Lower leg skin (tissue), 4 donors: ENCODE measurements around the gene SGCG. TPM values are rescaled to one million over a fixed set of nuclear protein-coding genes. Genes with fewer than 3 reads are reported as not detected.
A peak's percentile ranks its signal among the peaks of the same experiment; 100 is the strongest.

Source experiments
- DNase-seq, 2 donors: peaks; one replicate each; pipeline ENCODE4 v3.0.0-alpha.2; 2019; ENCODE audit warnings: low spot score in 2 of 2
- H3K4me3 ChIP-seq: fragments of 200-600 bp; sonication (generic); 2 replicates; pipeline ENCODE4 v1.5.1; 2017; ENCODE audit warnings: mild to moderate bottlenecking, low read depth; ENCODE audit not compliant: poor library complexity, severe bottlenecking
- CTCF ChIP-seq, 3 donors: fragments of 450-650 bp; IDR thresholded peaks; one replicate each; pipeline ENCODE4 v1.5.1; 2016; ENCODE audit warnings: antibody characterized with exemption in 3 of 3, mild to moderate bottlenecking in 3 of 3, moderate library complexity in 2 of 3
- POLR2A ChIP-seq, 2 donors: fragments of 450-650 bp; IDR thresholded peaks; one replicate each; pipeline ENCODE4 v1.6.1; 2016 to 2017; ENCODE audit warnings: antibody characterized with exemption in 2 of 2, mild to moderate bottlenecking in 1 of 2, moderate library complexity in 1 of 2
- WGBS, 2 donors: methylation state at CpG; one replicate each; pipeline ENCODE4 v1.1.5; 2018; 5-methylcytosine and 5-hydroxymethylcytosine counted together
- intact Hi-C: fragments of 100-400 bp; cut with DNase I; formaldehyde crosslinking; loops from one replicate; pipeline ENCODE4 v1.15.0; 2023; ENCODE audit warnings: low total_unique reads
- total RNA-seq, 4 donors: library from RNA; depleted of rRNA; stranded (reverse); fragments of >200 nt; gene quantifications; one replicate each; pipeline ENCODE4 v1.1.0, GENCODE V29; 2016

Gene SGCG
- total RNA-seq, 4 donors from 2014 or later, result 0.72 to 2.3 (median 0.90) TPM

GRCh38 chr13:23159760-23160637, 20.8 kb upstream of the SGCG start:
- intact Hi-C loops, result no loop called here
- peak overlapping the region; percentile 12 for H3K4me3 ChIP-seq
- TF ChIP-seq CTCF (IDR thresholded peaks at IDR 0.05) (no peak), POLR2A (IDR thresholded peaks at IDR 0.05) (no peak)
- 1 to 2% methylated on average over 32 to 48 of the region's 79 CpGs for whole genome bisulfite sequencing, 2 donors
- no peak for DNase-seq

DNA sequence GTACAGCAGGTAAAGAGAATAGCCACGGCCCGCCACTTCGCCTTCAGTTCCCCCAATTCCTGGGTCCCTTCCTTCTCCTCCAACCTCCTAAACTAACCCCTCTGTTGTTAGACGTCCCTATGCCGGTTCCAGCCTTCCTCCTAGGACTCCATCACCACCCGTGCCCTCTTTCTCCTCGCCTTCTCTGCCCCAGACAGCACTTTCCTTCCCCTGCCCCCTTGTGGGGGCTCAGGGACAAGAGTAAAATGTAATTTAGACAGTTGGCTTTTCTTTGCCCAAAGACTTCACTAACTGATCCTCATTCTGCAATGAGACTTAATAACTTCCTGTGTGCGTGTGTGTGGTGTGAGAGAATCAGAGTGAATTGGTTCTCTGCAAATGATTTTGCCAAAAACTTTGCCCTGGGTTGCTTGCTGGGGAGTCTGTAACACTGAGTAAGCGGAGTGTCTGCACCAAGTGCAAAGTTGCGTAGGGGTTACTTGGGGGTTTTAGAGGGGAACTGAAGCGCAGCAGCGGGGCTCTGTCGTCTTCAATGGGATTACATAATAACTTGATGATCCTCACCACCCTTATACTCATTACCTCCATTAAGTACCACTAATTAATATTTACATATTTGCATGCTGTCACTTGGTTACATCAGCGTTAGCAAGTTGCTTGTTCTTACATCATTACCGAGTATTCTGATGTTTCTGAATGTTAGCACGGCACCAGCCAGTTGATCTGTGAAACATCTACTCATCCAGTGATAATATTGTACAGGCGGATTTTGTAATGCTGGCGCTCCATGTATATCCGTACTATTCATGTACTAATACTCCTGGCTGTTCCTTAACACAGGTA, 19.9 kb upstream of the SGCG start:
- intact Hi-C loops, result no loop called here
- TF ChIP-seq CTCF (IDR thresholded peaks at IDR 0.05), result no peak
- TF ChIP-seq POLR2A (IDR thresholded peaks at IDR 0.05), result no peak
- H3K4me3 ChIP-seq, result peak overlapping the region; percentile 12
- no peak for DNase-seq
- 31 to 40% methylated on average over 19 of the region's 19 CpGs for WGBS, 2 donors

GRCh38 chr13:23161481-23161825, 19.3 kb upstream of the SGCG start:
- H3K4me3 ChIP-seq, result no peak overlapping the region
- intact Hi-C loops, result no loop called here
- TF ChIP-seq POLR2A (IDR thresholded peaks at IDR 0.05) (no peak), CTCF (IDR thresholded peaks at IDR 0.05) (no peak)
- no peak for DNase-seq
- WGBS, 2 donors, result 54 to 60% methylated on average over 3 of the region's 3 CpGs

DNA sequence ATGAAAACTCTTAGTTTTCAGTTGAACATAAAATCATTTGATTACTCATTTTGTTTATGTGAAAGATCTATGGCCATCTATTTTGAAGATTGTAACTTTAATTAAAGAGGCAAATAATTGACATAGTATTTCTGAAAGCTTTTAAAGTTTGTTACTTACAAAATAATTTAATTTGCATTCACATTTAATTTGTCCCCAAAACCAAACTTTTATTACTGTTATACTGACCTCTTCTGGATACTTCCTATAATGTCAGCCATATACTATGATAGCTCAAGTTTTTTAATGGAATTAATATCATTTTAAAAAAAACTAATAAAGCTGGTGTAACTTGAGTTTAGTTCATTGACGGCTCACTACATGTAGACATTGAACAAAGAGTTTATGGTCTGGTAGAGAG, 4.9 kb upstream of the SGCG start:
- DNase-seq, result no peak
- TF ChIP-seq POLR2A (IDR thresholded peaks at IDR 0.05) (no peak), CTCF (IDR thresholded peaks at IDR 0.05) (no peak)
- intact Hi-C loops, result no loop called here
- 0 to 37% methylated on average over 1 of the region's 1 CpG for WGBS, 2 donors
- no peak overlapping the region for H3K4me3 ChIP-seq

- DNase-seq, result no peak
- H3K4me3 ChIP-seq, result no peak overlapping the region
- WGBS, 2 donors, result 61 to 76% methylated on average over 2 of the region's 2 CpGs
- intact Hi-C loops, result no loop called here
- no peak for TF ChIP-seq POLR2A (IDR thresholded peaks at IDR 0.05)
- TF ChIP-seq CTCF (IDR thresholded peaks at IDR 0.05), result no peak
Measured at GRCh38 chr13:23182142-23182541, 1.4 kb downstream of the SGCG start.
